HepG2 (cell line): ENCODE data around the gene UGT1A3. TPM values are rescaled to one million over a fixed set of nuclear protein-coding genes. Genes with fewer than 3 reads are reported as not detected.

ENCODE experiments used
- ARID4A ChIP-seq: sonication (generic); formaldehyde crosslinking; IDR thresholded peaks from 2 replicates; pipeline ENCODE4 v1.5.0; 2020; ENCODE audit warnings: mild to moderate bottlenecking, missing genetic modification reagents, borderline replicate concordance
- DR1 ChIP-seq: sonication (generic); formaldehyde crosslinking; IDR thresholded peaks from 2 replicates; pipeline ENCODE4 v1.8.0; 2021; ENCODE audit warnings: mild to moderate bottlenecking, missing genetic modification reagents, inconsistent platforms
- FOXJ3 ChIP-seq: sonication (generic); formaldehyde crosslinking; IDR thresholded peaks from 2 replicates; pipeline ENCODE4 v1.4.0; 2020; ENCODE audit warnings: missing genetic modification reagents, mild to moderate bottlenecking, borderline replicate concordance
- GLMP ChIP-seq: sonication (generic); formaldehyde crosslinking; IDR thresholded peaks from 2 replicates; pipeline ENCODE4 v1.9.0; 2021; ENCODE audit warnings: missing genetic modification reagents, mild to moderate bottlenecking, borderline replicate concordance
- JUND ChIP-seq: sonication (generic); formaldehyde crosslinking; IDR thresholded peaks from 2 replicates; pipeline ENCODE4 v1.8.0; 2022; ENCODE audit warnings: mild to moderate bottlenecking, missing genetic modification reagents
- KAT8 ChIP-seq: IDR thresholded peaks from 2 replicates; pipeline ENCODE4 v1.6.1; 2016; ENCODE audit warnings: missing genetic modification reagents, missing compliant biosample characterization
- KDM4B ChIP-seq: sonication (generic); formaldehyde crosslinking; IDR thresholded peaks from 2 replicates; pipeline ENCODE4 v1.4.0; 2020; ENCODE audit warnings: missing genetic modification reagents
- LCORL ChIP-seq, 2 experiments: fragments of 450-650 bp in 1 of 2; sonication (generic) in 1 of 2; formaldehyde crosslinking in 1 of 2; IDR thresholded peaks; 2 replicates each; pipeline versions ENCODE4 v1.5.0 to v1.6.1; 2017 to 2020; ENCODE audit warnings: antibody characterized with exemption in 1 of 2, missing genetic modification reagents in 1 of 2
- MTF2 ChIP-seq: sonication (generic); formaldehyde crosslinking; IDR thresholded peaks from 2 replicates; pipeline ENCODE4 v1.5.0; 2020; ENCODE audit warnings: missing genetic modification reagents, borderline replicate concordance
- RFX1 ChIP-seq: fragments of 450-650 bp; IDR thresholded peaks from 2 replicates; pipeline ENCODE4 v1.6.1; 2017
- SKI ChIP-seq: fragments of 450-650 bp; IDR thresholded peaks from one replicate; pipeline ENCODE4 v1.6.1; 2018; ENCODE audit warnings: mild to moderate bottlenecking; ENCODE audit not compliant: partially characterized antibody
- SNAI1 ChIP-seq: sonication (generic); formaldehyde crosslinking; IDR thresholded peaks from 2 replicates; pipeline ENCODE4 v1.5.0; 2020; ENCODE audit warnings: mild to moderate bottlenecking, missing genetic modification reagents, borderline replicate concordance
- STAT5B ChIP-seq: sonication (generic); formaldehyde crosslinking; IDR thresholded peaks from 2 replicates; pipeline ENCODE4 v1.4.0; 2020; ENCODE audit warnings: missing genetic modification reagents
- THAP7 ChIP-seq: sonication (generic); formaldehyde crosslinking; IDR thresholded peaks from 2 replicates; pipeline ENCODE4 v1.8.1; 2023; ENCODE audit warnings: mild to moderate bottlenecking, missing genetic modification reagents
- ZBTB10 ChIP-seq: sonication (generic); formaldehyde crosslinking; IDR thresholded peaks from 2 replicates; pipeline ENCODE4 v1.4.0; 2020; ENCODE audit warnings: missing genetic modification reagents, borderline replicate concordance
- ZNF496 ChIP-seq: sonication (generic); formaldehyde crosslinking; IDR thresholded peaks from 2 replicates; pipeline ENCODE4 v1.8.1; 2023; ENCODE audit warnings: mild to moderate bottlenecking, moderate library complexity, missing genetic modification reagents; ENCODE audit not compliant: insufficient replicate concordance
- ZNF556 ChIP-seq: sonication (generic); formaldehyde crosslinking; IDR thresholded peaks from 2 replicates; pipeline ENCODE4 v1.4.0; 2020; ENCODE audit warnings: mild to moderate bottlenecking, missing genetic modification reagents, borderline replicate concordance
- ZNF569 ChIP-seq: sonication (generic); formaldehyde crosslinking; IDR thresholded peaks from 2 replicates; pipeline ENCODE4 v1.5.0; 2020; ENCODE audit warnings: mild to moderate bottlenecking, missing genetic modification reagents, moderate library complexity, borderline replicate concordance
- ZNF589 ChIP-seq: sonication (generic); formaldehyde crosslinking; conservative IDR thresholded peaks from 2 replicates; pipeline ENCODE4 v1.8.0; 2022; ENCODE audit warnings: mild to moderate bottlenecking, moderate library complexity, missing genetic modification reagents
- ZSCAN25 ChIP-seq: sonication (generic); formaldehyde crosslinking; IDR thresholded peaks from 2 replicates; pipeline ENCODE4 v1.8.0; 2022; ENCODE audit warnings: mild to moderate bottlenecking, missing genetic modification reagents
- polyA plus RNA-seq, 8 experiments: library from polyadenylated mRNA; depleted of rRNA in 3 of 8; stranded (reverse) in 7 of 8; unstranded in 1 of 8; fragments of >200 nt; fragmentation: Illumina TruSeq in 4 of 8; extraction: Trizol in 4 of 8; gene quantifications; 2 replicates each; pipeline versions ENCODE4 v1.2.1 to v1.2.3, GENCODE V29; 2011 to 2016; ENCODE audit warnings: low read depth in 4 of 8, missing spikeins in 1 of 8, mixed read lengths in 1 of 8; ENCODE audit not compliant: insufficient read depth in 1 of 8
- total RNA-seq, 5 experiments: library from RNA; depleted of rRNA; stranded (reverse); fragments of >200 nt; fragmentation: Illumina TruSeq; extraction: Trizol; gene quantifications; 2 replicates each; pipeline ENCODE4 v1.2.3, GENCODE V29; 2016; ENCODE audit warnings: low read depth in 1 of 5

The UGT1A3 gene
- total and polyA plus RNA-seq, 2 of the 13 experiments (the other 11 are each of a cell fraction or from before 2014, with no cell fraction given), result not detected

- TF ChIP-seq ARID4A (CRISPR knock-in tag), result peak; percentile 58; the same call in 1 of the 2 replicates
- TF ChIP-seq ZSCAN25 (CRISPR knock-in tag), result 0 out of 2 replicates have a peak, but pooled peaks have one; percentile 52
- peak; percentile 98 for TF ChIP-seq SKI
- TF ChIP-seq ZBTB10 (CRISPR knock-in tag), result 0 out of 2 replicates have a peak, but pooled peaks have one; percentile 56
- TF ChIP-seq ZNF569 (CRISPR knock-in tag), result no peak
- peak; percentile 59; the same call in 1 of the 2 replicates for TF ChIP-seq ZNF589 (CRISPR knock-in tag)
- no peak for TF ChIP-seq RFX1
- TF ChIP-seq ZNF496 (CRISPR knock-in tag), result no peak
- peak; percentile 77 for TF ChIP-seq KAT8 (CRISPR knock-in tag)
- TF ChIP-seq SNAI1, result 0 out of 2 replicates have a peak, but pooled peaks have one; percentile 42
- no peak for TF ChIP-seq THAP7 (CRISPR knock-in tag)
- no peak for TF ChIP-seq DR1 (CRISPR knock-in tag)
- TF ChIP-seq KDM4B (CRISPR knock-in tag), result no peak
- peak; percentile 66; the same call in 1 of the 2 replicates for TF ChIP-seq JUND
- TF ChIP-seq LCORL (IDR thresholded peaks at IDR 0.05), result peak; percentile 95
- peak; percentile 99 for TF ChIP-seq LCORL (CRISPR knock-in tag; IDR thresholded peaks at IDR 0.05)
- peak; percentile 96 for TF ChIP-seq FOXJ3 (CRISPR knock-in tag)
- peak; percentile 75; the same call in 1 of the 2 replicates for TF ChIP-seq ZNF556
- peak; percentile 90; the same call in 1 of the 2 replicates for TF ChIP-seq STAT5B (CRISPR knock-in tag)
- TF ChIP-seq MTF2, result 0 out of 2 replicates have a peak, but pooled peaks have one; percentile 40
- no peak for TF ChIP-seq GLMP (CRISPR knock-in tag)
These were observed 16.4 kb downstream of the UGT1A3 start (continued) for GRCh38 chr2:233745073-233745755.
